HepG2 (cell line): Measurements from ENCODE around the gene SUMO1. TPM values are rescaled to one million over a fixed set of nuclear protein-coding genes. Genes with fewer than 3 reads are reported as not detected.

ENCODE experiments used
- CEBPG ChIP-seq: IDR thresholded peaks from 2 replicates; pipeline ENCODE4 v1.6.1; 2016
- FOXC1 ChIP-seq: sonication (generic); formaldehyde crosslinking; IDR thresholded peaks from 2 replicates; pipeline ENCODE4 v1.8.0; 2022; ENCODE audit warnings: mild to moderate bottlenecking, missing genetic modification reagents, borderline replicate concordance
- HDAC1 ChIP-seq: sonication (generic); formaldehyde crosslinking; IDR thresholded peaks from 2 replicates; pipeline ENCODE4 v1.5.1; 2020; ENCODE audit warnings: mild to moderate bottlenecking, missing genetic modification reagents
- ISX ChIP-seq: sonication (generic); formaldehyde crosslinking; conservative IDR thresholded peaks from 2 replicates; pipeline ENCODE4 v1.5.0; 2020; ENCODE audit warnings: missing genetic modification reagents
- KLF6 ChIP-seq: IDR thresholded peaks from 2 replicates; pipeline ENCODE4 v1.8.0; 2016; ENCODE audit warnings: missing biosample characterization, missing genetic modification reagents
- KMT2A ChIP-seq: sonication (generic); formaldehyde crosslinking; IDR thresholded peaks from 2 replicates; pipeline ENCODE4 v1.4.0; 2020; ENCODE audit warnings: missing genetic modification reagents
- MBNL3 ChIP-seq: fragments of 250-450 bp; sonication (Bioruptor Pico); conservative IDR thresholded peaks from 2 replicates; pipeline ENCODE4 v1.8.0; 2022; ENCODE audit warnings: mild to moderate bottlenecking, inconsistent platforms
- PAF1 ChIP-seq: IDR thresholded peaks from 2 replicates; pipeline ENCODE4 v1.6.1; 2016; ENCODE audit warnings: missing genetic modification reagents, missing compliant biosample characterization
- REL ChIP-seq: sonication (generic); formaldehyde crosslinking; conservative IDR thresholded peaks from 2 replicates; pipeline ENCODE4 v1.8.0; 2022; ENCODE audit warnings: mild to moderate bottlenecking, missing genetic modification reagents, moderate library complexity
- SIX1 ChIP-seq: sonication (generic); formaldehyde crosslinking; IDR thresholded peaks from 2 replicates; pipeline ENCODE4 v1.4.0; 2020; ENCODE audit warnings: missing genetic modification reagents, borderline replicate concordance
- SP140L ChIP-seq: sonication (generic); formaldehyde crosslinking; IDR thresholded peaks from 2 replicates; pipeline ENCODE4 v1.4.0; 2020; ENCODE audit warnings: missing genetic modification reagents, borderline replicate concordance
- SRY ChIP-seq: sonication (generic); formaldehyde crosslinking; IDR thresholded peaks from 2 replicates; pipeline ENCODE4 v1.8.0; 2022; ENCODE audit warnings: mild to moderate bottlenecking, missing genetic modification reagents
- ZMAT3 ChIP-seq: sonication (generic); formaldehyde crosslinking; conservative IDR thresholded peaks from 2 replicates; pipeline ENCODE4 v1.7.0; 2021; ENCODE audit warnings: missing genetic modification reagents
- ZNF513 ChIP-seq: sonication (generic); formaldehyde crosslinking; conservative IDR thresholded peaks from 2 replicates; pipeline ENCODE4 v1.5.0; 2020; ENCODE audit warnings: missing genetic modification reagents
- ZNF83 ChIP-seq: sonication (generic); formaldehyde crosslinking; IDR thresholded peaks from 2 replicates; pipeline ENCODE4 v1.4.0; 2020; ENCODE audit warnings: missing genetic modification reagents, mild to moderate bottlenecking, borderline replicate concordance
- ZNF878 ChIP-seq: sonication (generic); formaldehyde crosslinking; IDR thresholded peaks from 2 replicates; pipeline ENCODE4 v1.8.1; 2023; ENCODE audit warnings: mild to moderate bottlenecking, missing genetic modification reagents, moderate library complexity
- polyA plus RNA-seq, 8 experiments: library from polyadenylated mRNA; depleted of rRNA in 3 of 8; stranded (reverse) in 7 of 8; unstranded in 1 of 8; fragments of >200 nt; fragmentation: Illumina TruSeq in 4 of 8; extraction: Trizol in 4 of 8; gene quantifications; 2 replicates each; pipeline versions ENCODE4 v1.2.1 to v1.2.3, GENCODE V29; 2011 to 2016; ENCODE audit warnings: low read depth in 4 of 8, missing spikeins in 1 of 8, mixed read lengths in 1 of 8; ENCODE audit not compliant: insufficient read depth in 1 of 8
- total RNA-seq, 5 experiments: library from RNA; depleted of rRNA; stranded (reverse); fragments of >200 nt; fragmentation: Illumina TruSeq; extraction: Trizol; gene quantifications; 2 replicates each; pipeline ENCODE4 v1.2.3, GENCODE V29; 2016; ENCODE audit warnings: low read depth in 1 of 5
- TF ChIP-seq, protein P1 (sequence below): IDR thresholded peaks from 2 replicates; pipeline ENCODE4 v1.6.1; 2016; ENCODE audit warnings: low read depth
- TF ChIP-seq, protein P2 (sequence below): sonication (generic); formaldehyde crosslinking; IDR thresholded peaks from 2 replicates; pipeline ENCODE4 v1.4.0; 2020; ENCODE audit warnings: missing genetic modification reagents
- TF ChIP-seq, protein P3 (sequence below): sonication (generic); formaldehyde crosslinking; IDR thresholded peaks from 2 replicates; pipeline ENCODE4 v1.5.1; 2020; ENCODE audit warnings: missing genetic modification reagents, mild to moderate bottlenecking, borderline replicate concordance
- TF ChIP-seq, protein P4 (sequence below): IDR thresholded peaks from 2 replicates; pipeline ENCODE4 v1.6.1; 2016; ENCODE audit warnings: mild to moderate bottlenecking, missing biosample characterization, missing genetic modification reagents
- TF ChIP-seq, protein P5 (sequence below): IDR thresholded peaks from 2 replicates; pipeline ENCODE4 v1.6.1; 2018; ENCODE audit warnings: missing genetic modification reagents

Gene SUMO1
- total and polyA plus RNA-seq, 2 of the 13 experiments (the other 11 are each of a cell fraction or from before 2014, with no cell fraction given), result 101 to 173 TPM

GRCh38 chr2:202265467-202266277 lies 27.3 kb upstream of the SUMO1 start, which contains the start of gene NOP58 (continued):
- TF ChIP-seq CEBPG (CRISPR knock-in tag) (peak; percentile 78), SRY (peak; percentile 86), HDAC1 (CRISPR knock-in tag) (peak; percentile 96), ZNF878 (CRISPR knock-in tag) (peak; percentile 89), ZNF83 (CRISPR knock-in tag) (peak; percentile 77; the same call in 1 of the 2 replicates), KMT2A (CRISPR knock-in tag) (peak; percentile 95), MBNL3 (no peak), REL (peak; percentile 48; the same call in 1 of the 2 replicates), KLF6 (CRISPR knock-in tag) (peak; percentile 99), SIX1 (CRISPR knock-in tag) (peak; percentile 27; the same call in 1 of the 2 replicates), ZMAT3 (CRISPR knock-in tag) (peak; percentile 97), FOXC1 (CRISPR knock-in tag) (peak; percentile 83), ZNF513 (CRISPR knock-in tag) (no peak), PAF1 (CRISPR knock-in tag) (no peak), SP140L (CRISPR knock-in tag) (0 out of 2 replicates have a peak, but pooled peaks have one; percentile 29), ISX (CRISPR knock-in tag) (no peak)
- TF ChIP-seq, protein P1, sequence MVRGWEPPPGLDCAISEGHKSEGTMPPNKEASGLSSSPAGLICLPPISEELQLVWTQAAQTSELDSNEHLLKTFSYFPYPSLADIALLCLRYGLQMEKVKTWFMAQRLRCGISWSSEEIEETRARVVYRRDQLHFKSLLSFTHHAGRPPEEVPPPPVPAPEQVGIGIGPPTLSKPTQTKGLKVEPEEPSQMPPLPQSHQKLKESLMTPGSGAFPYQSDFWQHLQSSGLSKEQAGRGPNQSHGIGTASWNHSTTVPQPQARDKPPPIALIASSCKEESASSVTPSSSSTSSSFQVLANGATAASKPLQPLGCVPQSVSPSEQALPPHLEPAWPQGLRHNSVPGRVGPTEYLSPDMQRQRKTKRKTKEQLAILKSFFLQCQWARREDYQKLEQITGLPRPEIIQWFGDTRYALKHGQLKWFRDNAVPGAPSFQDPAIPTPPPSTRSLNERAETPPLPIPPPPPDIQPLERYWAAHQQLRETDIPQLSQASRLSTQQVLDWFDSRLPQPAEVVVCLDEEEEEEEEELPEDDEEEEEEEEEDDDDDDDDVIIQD, result no peak
- TF ChIP-seq, protein P2, sequence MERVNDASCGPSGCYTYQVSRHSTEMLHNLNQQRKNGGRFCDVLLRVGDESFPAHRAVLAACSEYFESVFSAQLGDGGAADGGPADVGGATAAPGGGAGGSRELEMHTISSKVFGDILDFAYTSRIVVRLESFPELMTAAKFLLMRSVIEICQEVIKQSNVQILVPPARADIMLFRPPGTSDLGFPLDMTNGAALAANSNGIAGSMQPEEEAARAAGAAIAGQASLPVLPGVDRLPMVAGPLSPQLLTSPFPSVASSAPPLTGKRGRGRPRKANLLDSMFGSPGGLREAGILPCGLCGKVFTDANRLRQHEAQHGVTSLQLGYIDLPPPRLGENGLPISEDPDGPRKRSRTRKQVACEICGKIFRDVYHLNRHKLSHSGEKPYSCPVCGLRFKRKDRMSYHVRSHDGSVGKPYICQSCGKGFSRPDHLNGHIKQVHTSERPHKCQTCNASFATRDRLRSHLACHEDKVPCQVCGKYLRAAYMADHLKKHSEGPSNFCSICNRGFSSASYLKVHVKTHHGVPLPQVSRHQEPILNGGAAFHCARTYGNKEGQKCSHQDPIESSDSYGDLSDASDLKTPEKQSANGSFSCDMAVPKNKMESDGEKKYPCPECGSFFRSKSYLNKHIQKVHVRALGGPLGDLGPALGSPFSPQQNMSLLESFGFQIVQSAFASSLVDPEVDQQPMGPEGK (CRISPR knock-in tag), result peak; percentile 16; the same call in 1 of the 2 replicates
- TF ChIP-seq, protein P3, sequence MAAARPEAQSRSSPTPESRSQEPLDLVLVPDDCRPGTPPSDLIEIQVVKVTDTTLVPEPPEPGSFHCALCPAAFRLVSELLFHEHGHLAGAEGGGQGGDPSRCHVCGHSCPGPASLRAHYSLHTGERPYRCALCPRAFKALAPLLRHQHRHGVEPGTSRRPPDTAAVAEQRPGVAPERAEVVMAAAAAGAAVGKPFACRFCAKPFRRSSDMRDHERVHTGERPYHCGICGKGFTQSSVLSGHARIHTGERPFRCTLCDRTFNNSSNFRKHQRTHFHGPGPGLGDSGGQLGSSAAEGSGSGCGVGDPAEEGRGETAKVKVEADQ, result peak; percentile 90; the same call in 1 of the 2 replicates
- TF ChIP-seq, protein P4, sequence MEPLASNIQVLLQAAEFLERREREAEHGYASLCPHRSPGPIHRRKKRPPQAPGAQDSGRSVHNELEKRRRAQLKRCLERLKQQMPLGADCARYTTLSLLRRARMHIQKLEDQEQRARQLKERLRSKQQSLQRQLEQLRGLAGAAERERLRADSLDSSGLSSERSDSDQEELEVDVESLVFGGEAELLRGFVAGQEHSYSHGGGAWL (CRISPR knock-in tag), result peak; percentile 94; the same call in 1 of the 2 replicates
- TF ChIP-seq, protein P5, sequence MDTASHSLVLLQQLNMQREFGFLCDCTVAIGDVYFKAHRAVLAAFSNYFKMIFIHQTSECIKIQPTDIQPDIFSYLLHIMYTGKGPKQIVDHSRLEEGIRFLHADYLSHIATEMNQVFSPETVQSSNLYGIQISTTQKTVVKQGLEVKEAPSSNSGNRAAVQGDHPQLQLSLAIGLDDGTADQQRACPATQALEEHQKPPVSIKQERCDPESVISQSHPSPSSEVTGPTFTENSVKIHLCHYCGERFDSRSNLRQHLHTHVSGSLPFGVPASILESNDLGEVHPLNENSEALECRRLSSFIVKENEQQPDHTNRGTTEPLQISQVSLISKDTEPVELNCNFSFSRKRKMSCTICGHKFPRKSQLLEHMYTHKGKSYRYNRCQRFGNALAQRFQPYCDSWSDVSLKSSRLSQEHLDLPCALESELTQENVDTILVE (CRISPR knock-in tag), result no peak; the same call in 1 of the 2 replicates
